ENCODE data around the gene MON1A. TPM values are rescaled to one million over a fixed set of nuclear protein-coding genes. Genes with fewer than 3 reads are reported as not detected.

Gene MON1A
- total RNA-seq, 4 donors from 2014 or later, result 1.0 to 9.3 (median 5.2) TPM

DNA sequence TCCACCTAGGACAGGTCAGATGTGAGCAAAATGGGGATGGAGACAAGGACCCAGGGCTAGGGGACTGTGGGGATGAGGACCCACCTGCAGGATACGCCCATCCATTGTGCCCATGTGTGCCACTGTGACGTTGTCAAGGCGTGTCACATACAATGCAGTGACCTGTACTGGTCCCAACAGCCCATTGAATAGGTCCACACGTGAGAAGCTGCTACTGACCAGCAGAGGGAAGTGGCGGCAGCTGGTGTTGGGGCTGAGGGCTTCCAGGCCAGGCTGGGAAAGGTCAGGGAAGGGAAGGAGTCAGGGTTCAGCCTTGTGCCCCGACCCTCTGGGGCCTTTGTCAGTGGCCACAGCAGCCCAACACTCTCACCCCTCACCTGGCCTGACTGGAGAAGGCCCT lies 30.6 kb downstream of the MON1A start:
- intact Hi-C loops (cut with DNase I; ENCODE audit: low total_unique reads), result no loop called here
- H3K4me3 ChIP-seq, result no peak overlapping the region
- H3K9me3 ChIP-seq, result no peaks in the 10 kb centered on the region
- no peaks in the 10 kb centered on the region for H3K4me1 ChIP-seq
- no peak for DNase-seq
- no peaks in the 10 kb centered on the region for H3K27me3 ChIP-seq
- H3K27ac ChIP-seq, result no peak overlapping the region
- TF ChIP-seq CTCF (IDR thresholded peaks at IDR 0.05) (no peak), POLR2A (IDR thresholded peaks at IDR 0.05) (no peak)
- no peaks in the 10 kb centered on the region for H3K36me3 ChIP-seq

- no peak for TF ChIP-seq POLR2A (IDR thresholded peaks at IDR 0.05)
- TF ChIP-seq CTCF (IDR thresholded peaks at IDR 0.05), result no peak
- Histone ChIP-seq H3K4me1 (no peaks in the 10 kb centered on the region), H3K36me3 (no peaks in the 10 kb centered on the region), H3K9me3 (no peaks in the 10 kb centered on the region), H3K27ac (no peak overlapping the region), H3K27me3 (no peaks in the 10 kb centered on the region), H3K4me3 (no peak overlapping the region)
- DNase-seq, result no peak
- intact Hi-C loops (cut with DNase I; ENCODE audit: low total_unique reads), result no loop called here
Observed at GRCh38 chr3:49896345-49896744, 33.3 kb downstream of the MON1A start.

DNA sequence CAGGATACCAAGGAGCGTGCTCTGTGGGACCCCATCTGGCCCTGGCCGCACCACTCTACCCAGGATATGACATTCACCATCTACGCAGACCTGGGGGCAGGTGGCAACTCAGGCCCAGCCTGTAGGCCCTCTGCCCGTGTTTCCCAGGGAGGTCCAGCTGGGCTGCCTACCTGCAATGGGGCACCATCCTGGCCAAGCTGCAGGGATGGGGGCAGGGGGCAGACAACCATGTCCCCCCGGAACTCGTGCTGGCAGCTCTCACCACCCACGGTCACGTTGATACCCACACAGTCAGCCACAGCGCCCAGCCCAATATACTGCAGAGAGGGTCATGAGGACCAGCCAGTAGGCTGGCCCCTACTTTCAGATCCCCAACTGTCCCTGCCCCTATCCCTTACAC lies 33.8 kb downstream of the MON1A start:
- intact Hi-C loops (cut with DNase I; ENCODE audit: low total_unique reads), result no loop called here
- no peak for DNase-seq

DNA sequence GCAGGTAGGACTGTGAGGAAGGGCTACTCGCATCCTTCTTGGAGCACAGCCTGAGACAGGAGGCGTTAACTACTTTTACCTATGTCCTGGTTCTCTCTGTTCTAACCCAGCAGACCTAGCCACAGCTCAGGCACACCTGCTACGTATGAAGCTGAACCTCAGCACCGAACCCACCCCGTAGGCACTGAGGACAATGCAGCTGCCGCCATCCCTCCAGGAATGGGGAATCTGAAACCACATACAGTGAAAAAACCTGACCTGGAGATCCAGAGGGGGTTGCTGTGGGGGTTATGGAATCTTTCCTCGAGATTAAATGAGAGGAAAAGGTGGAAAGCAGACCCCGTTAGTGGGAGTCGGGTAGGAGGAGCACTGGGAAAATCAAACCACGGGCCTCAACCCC lies 40.3 kb downstream of the MON1A start:
- no peak for DNase-seq
- TF ChIP-seq CTCF (IDR thresholded peaks at IDR 0.05) (no peak), POLR2A (IDR thresholded peaks at IDR 0.05) (no peak)
- no peak overlapping the region for H3K27ac ChIP-seq
- no peaks in the 10 kb centered on the region for H3K4me1 ChIP-seq
- H3K9me3 ChIP-seq, result no peaks in the 10 kb centered on the region
- no peak overlapping the region for H3K4me3 ChIP-seq
- intact Hi-C loops (cut with DNase I; ENCODE audit: low total_unique reads), result no loop called here
- H3K27me3 ChIP-seq, result no peaks in the 10 kb centered on the region
- H3K36me3 ChIP-seq, result no peaks in the 10 kb centered on the region

More for the DNA sequence above, 33.8 kb downstream of the MON1A start:
- no peak overlapping the region for H3K27ac ChIP-seq
- no peak for TF ChIP-seq POLR2A (IDR thresholded peaks at IDR 0.05)
- no peak for TF ChIP-seq CTCF (IDR thresholded peaks at IDR 0.05)
- H3K36me3 ChIP-seq, result no peaks in the 10 kb centered on the region
- no peaks in the 10 kb centered on the region for H3K9me3 ChIP-seq
- no peaks in the 10 kb centered on the region for H3K4me1 ChIP-seq
- no peak overlapping the region for H3K4me3 ChIP-seq
- no peaks in the 10 kb centered on the region for H3K27me3 ChIP-seq

DNA sequence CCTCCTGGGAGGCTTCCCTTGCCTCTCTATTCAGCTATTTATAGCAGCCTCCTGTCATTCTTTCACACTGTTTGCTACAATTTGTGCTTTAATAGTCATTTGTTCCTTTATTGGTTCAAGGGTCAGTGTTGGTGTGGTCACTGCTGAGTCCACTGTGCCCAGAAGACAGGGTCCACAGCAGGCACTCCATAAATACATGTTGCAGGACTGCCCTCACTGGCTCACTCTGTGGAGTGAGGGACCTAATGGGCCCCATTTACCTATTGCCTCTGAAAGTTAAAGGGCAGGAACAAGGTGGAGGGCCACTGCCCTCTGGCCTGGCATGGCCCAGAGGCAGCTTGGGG lies 42.7 kb downstream of the MON1A start:
- H3K9me3 ChIP-seq, result no peaks in the 10 kb centered on the region
- H3K4me1 ChIP-seq, result no peaks in the 10 kb centered on the region
- no peak overlapping the region for H3K27ac ChIP-seq
- H3K36me3 ChIP-seq, result no peaks in the 10 kb centered on the region
- TF ChIP-seq POLR2A (IDR thresholded peaks at IDR 0.05) (no peak), CTCF (IDR thresholded peaks at IDR 0.05) (no peak)
- no peak for DNase-seq
- H3K4me3 ChIP-seq, result no peak overlapping the region
- H3K27me3 ChIP-seq, result no peaks in the 10 kb centered on the region
- intact Hi-C loops (cut with DNase I; ENCODE audit: low total_unique reads), result no loop called here

Data from uterus (tissue), 4 donors.